Endodermal cell (in vitro differentiated cells): ENCODE measurements around the gene C1orf56. TPM values are rescaled to one million over a fixed set of nuclear protein-coding genes. Genes with fewer than 3 reads are reported as not detected.
A peak's percentile ranks its signal among the peaks of the same experiment; 100 is the strongest.

Experiments
- DNase-seq: peaks from one replicate; pipeline ENCODE4 v3.0.0-alpha.2; 2017
- H3K27ac ChIP-seq: 2 replicates; pipeline ENCODE4 v1.5.1; 2013; ENCODE audit warnings: mild to moderate bottlenecking, low read depth, low read length, moderate library complexity
- H3K27me3 ChIP-seq: 2 replicates; pipeline ENCODE4 v1.6.1; 2013; ENCODE audit warnings: mild to moderate bottlenecking, low read length, moderate library complexity; ENCODE audit not compliant: insufficient read depth, control insufficient read depth, poor library complexity, severe bottlenecking
- H3K36me3 ChIP-seq: 2 replicates; pipeline ENCODE4 v1.7.0; 2013; ENCODE audit warnings: mild to moderate bottlenecking, low read length, moderate library complexity; ENCODE audit not compliant: control insufficient read depth, insufficient read depth
- H3K4me1 ChIP-seq: one replicate; pipeline ENCODE4 v1.7.0; 2013; ENCODE audit warnings: low read length; ENCODE audit not compliant: control insufficient read depth, insufficient read depth
- H3K4me3 ChIP-seq: 2 replicates; pipeline ENCODE4 v1.5.1; 2013; ENCODE audit warnings: mild to moderate bottlenecking, low read length, moderate library complexity
- H3K9ac ChIP-seq: 2 replicates; pipeline ENCODE4 v1.6.1; 2013; ENCODE audit warnings: mild to moderate bottlenecking, low read length, moderate library complexity; ENCODE audit not compliant: poor library complexity, severe bottlenecking; ENCODE audit errors: extremely low read depth
- H3K9me3 ChIP-seq: 2 replicates; pipeline ENCODE4 v1.6.1; 2013; ENCODE audit warnings: mild to moderate bottlenecking, low read length, moderate library complexity; ENCODE audit not compliant: control insufficient read depth
- H3K27ac Mint-ChIP-seq: 2 replicates; pipeline ENCODE4 v1.8.0; 2020; ENCODE audit warnings: mixed read lengths
- H3K27me3 Mint-ChIP-seq: 2 replicates; pipeline ENCODE4 v1.8.0; 2021; ENCODE audit warnings: mild to moderate bottlenecking, mixed read lengths; ENCODE audit not compliant: insufficient read depth
- H3K36me3 Mint-ChIP-seq: 2 replicates; pipeline ENCODE4 v1.8.0; 2020; ENCODE audit warnings: low read depth, mixed read lengths
- H3K4me1 Mint-ChIP-seq: 2 replicates; pipeline ENCODE4 v1.8.0; 2020; ENCODE audit warnings: mixed read lengths
- H3K4me3 Mint-ChIP-seq: 2 replicates; pipeline ENCODE4 v1.8.0; 2020; ENCODE audit warnings: mild to moderate bottlenecking, moderate library complexity, mixed read lengths
- H3K9me3 Mint-ChIP-seq: 2 replicates; pipeline ENCODE4 v1.8.0; 2020; ENCODE audit warnings: mild to moderate bottlenecking, mixed read lengths
- CTCF ChIP-seq: fragments of 200-600 bp; sonication (generic); conservative IDR thresholded peaks from 2 replicates; pipeline ENCODE4 v1.5.0; 2021; ENCODE audit warnings: antibody characterized with exemption, mild to moderate bottlenecking
- WGBS, 2 experiments: methylation state at CpG; one replicate each; pipeline versions ENCODE4 v1.1.5 to v1.1.7; 2013; ENCODE audit warnings: missing lambda C conversion rate in 2 of 2, mixed read lengths in 1 of 2; ENCODE audit not compliant: insufficient coverage in 1 of 2, insufficient read length in 1 of 2; 5-methylcytosine and 5-hydroxymethylcytosine counted together
- total RNA-seq, 2 donors: library from RNA; stranded (reverse); fragmentation: NEBNext Ultra II Directional in 1 of 2; extraction: Animal tissue kit (Norgen Biotek cat#: 25700) in 1 of 2; gene quantifications; 2 replicates in 1 of 2; 3 replicates in 1 of 2; pipeline ENCODE4 v1.2.1, GENCODE V29; 2021

Gene C1orf56
- total RNA-seq, 2 donors from 2014 or later: 4.7 to 6.6 TPM

- H3K4me1 Mint-ChIP-seq: peaks cover 16% of the 10 kb centered on the region
- Histone ChIP-seq H3K9ac (no peak overlapping the region), H3K9me3 (no peaks in the 10 kb centered on the region), H3K4me3 (no peak overlapping the region), H3K36me3 (peaks cover 53% of the 10 kb centered on the region), H3K4me1 (no peaks in the 10 kb centered on the region), H3K27me3 (no peaks in the 10 kb centered on the region), H3K27ac (no peak overlapping the region)
- no peak for DNase-seq
- 92 to 94% methylated on average over 2 to 4 of the region's 4 CpGs for WGBS, 2 experiments
- H3K36me3 Mint-ChIP-seq: peaks cover 27% of the 10 kb centered on the region
- no peaks in the 10 kb centered on the region for H3K27me3 Mint-ChIP-seq
- H3K9me3 Mint-ChIP-seq: no peaks in the 10 kb centered on the region
- peak overlapping the region; percentile 1 for H3K27ac Mint-ChIP-seq
- no peak overlapping the region for H3K4me3 Mint-ChIP-seq
- no peak for TF ChIP-seq CTCF
Measured at GRCh38 chr1:151067185-151067584, 19.6 kb downstream of the C1orf56 start.

- TF ChIP-seq CTCF: no peak
- Histone ChIP-seq H3K9me3 (no peaks in the 10 kb centered on the region), H3K27me3 (no peaks in the 10 kb centered on the region), H3K4me1 (no peaks in the 10 kb centered on the region), H3K4me3 (no peak overlapping the region), H3K36me3 (peaks cover 46% of the 10 kb centered on the region), H3K9ac (no peak overlapping the region), H3K27ac (peak overlapping the region; percentile 24)
- peaks cover 16% of the 10 kb centered on the region for H3K4me1 Mint-ChIP-seq
- no peak for DNase-seq
- WGBS, 2 experiments: 96 to 97% methylated on average over 5 of the region's 5 CpGs
- no peaks in the 10 kb centered on the region for H3K9me3 Mint-ChIP-seq
- no peaks in the 10 kb centered on the region for H3K27me3 Mint-ChIP-seq
- H3K36me3 Mint-ChIP-seq: peaks cover 25% of the 10 kb centered on the region
- peak overlapping the region; percentile 89 for H3K4me3 Mint-ChIP-seq
- peak overlapping the region; percentile 46 for H3K27ac Mint-ChIP-seq
Measured at GRCh38 chr1:151069103-151069486, 21.5 kb downstream of the C1orf56 start.

- peaks cover 18% of the 10 kb centered on the region for H3K36me3 Mint-ChIP-seq
- H3K36me3 ChIP-seq: peaks cover 32% of the 10 kb centered on the region
- H3K27ac ChIP-seq: peak within 1 kb of the TSS; percentile 95
- H3K9me3 Mint-ChIP-seq: no peaks in the 10 kb centered on the region
- H3K4me3 ChIP-seq: peak within 1 kb of the TSS; percentile 94
- H3K27ac Mint-ChIP-seq: peak within 1 kb of the TSS; percentile 100
- peak within 1 kb of the TSS; percentile 88 for H3K9ac ChIP-seq
- WGBS, 2 experiments: 2 to 4% methylated on average over 19 to 50 of the region's 50 CpGs
- H3K27me3 ChIP-seq: no peaks in the 10 kb centered on the region
- no peaks in the 10 kb centered on the region for H3K27me3 Mint-ChIP-seq
- H3K4me3 Mint-ChIP-seq: peak within 1 kb of the TSS; percentile 89
- peaks cover 9% of the 10 kb centered on the region for H3K4me1 Mint-ChIP-seq
- H3K9me3 ChIP-seq: no peaks in the 10 kb centered on the region
- peak; percentile 96 for DNase-seq
- TF ChIP-seq CTCF: peak; percentile 99
- H3K4me1 ChIP-seq: no peaks in the 10 kb centered on the region
Measured at GRCh38 chr1:151070474-151071276, 23.1 kb downstream of the C1orf56 start, which contains the start of gene GABPB2. Gene GABPB2 (plus strand): TSS chr1:151070761. CDS start chr1:151088190, 17,429 bp downstream.
